Fibroblast of mammary gland (primary cell): ENCODE measurements around the gene F13A1.

Experiments
- DNase-seq: peaks from one replicate; pipeline ENCODE4 v3.0.0-alpha.2; 2010; ENCODE audit warnings: low read depth
- H3K4me3 ChIP-seq: 2 replicates; pipeline ENCODE4 v1.5.1; 2011; ENCODE audit warnings: low read depth, mild to moderate bottlenecking, low read length, moderate library complexity; ENCODE audit not compliant: control insufficient read depth
- TF ChIP-seq, protein P1 (sequence below): conservative IDR thresholded peaks from 2 replicates; pipeline ENCODE4 v1.5.1; 2011; ENCODE audit warnings: low read depth, low read length, inconsistent platforms; ENCODE audit not compliant: control insufficient read depth, insufficient read depth

F13A1 gene

DNA sequence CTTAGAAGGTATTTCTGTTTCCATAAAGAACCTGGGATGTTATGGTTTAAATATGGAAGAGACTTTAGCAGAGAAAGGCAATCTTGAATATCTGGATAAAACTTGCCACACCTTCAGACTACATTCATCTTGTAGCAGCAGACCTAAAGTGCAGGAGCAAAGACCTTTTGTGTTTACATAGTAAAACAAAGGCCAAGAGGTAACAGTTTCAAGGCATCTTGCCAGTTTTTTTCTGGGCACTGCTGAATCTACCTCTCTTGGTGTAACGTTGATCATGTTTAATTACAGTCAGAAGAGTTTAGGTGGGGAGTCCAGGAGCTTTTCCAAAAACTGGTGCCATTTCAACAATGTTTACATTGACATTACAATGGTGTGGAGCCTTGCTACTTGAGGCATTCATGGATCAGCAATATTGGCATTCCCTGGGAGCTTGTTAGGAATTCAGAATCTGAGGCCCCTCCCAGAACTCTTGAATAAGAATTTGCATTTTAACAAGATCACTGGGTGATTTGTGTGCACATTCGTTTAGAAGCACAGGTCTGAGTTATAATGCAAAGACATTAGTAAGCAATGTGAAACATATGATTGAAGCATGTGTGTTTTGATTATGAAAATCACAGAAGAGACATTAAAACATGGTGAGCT lies 94.5 kb downstream of the F13A1 start:
- DNase-seq: no peak
- H3K4me3 ChIP-seq: no peak overlapping the region
- TF ChIP-seq, protein P1, sequence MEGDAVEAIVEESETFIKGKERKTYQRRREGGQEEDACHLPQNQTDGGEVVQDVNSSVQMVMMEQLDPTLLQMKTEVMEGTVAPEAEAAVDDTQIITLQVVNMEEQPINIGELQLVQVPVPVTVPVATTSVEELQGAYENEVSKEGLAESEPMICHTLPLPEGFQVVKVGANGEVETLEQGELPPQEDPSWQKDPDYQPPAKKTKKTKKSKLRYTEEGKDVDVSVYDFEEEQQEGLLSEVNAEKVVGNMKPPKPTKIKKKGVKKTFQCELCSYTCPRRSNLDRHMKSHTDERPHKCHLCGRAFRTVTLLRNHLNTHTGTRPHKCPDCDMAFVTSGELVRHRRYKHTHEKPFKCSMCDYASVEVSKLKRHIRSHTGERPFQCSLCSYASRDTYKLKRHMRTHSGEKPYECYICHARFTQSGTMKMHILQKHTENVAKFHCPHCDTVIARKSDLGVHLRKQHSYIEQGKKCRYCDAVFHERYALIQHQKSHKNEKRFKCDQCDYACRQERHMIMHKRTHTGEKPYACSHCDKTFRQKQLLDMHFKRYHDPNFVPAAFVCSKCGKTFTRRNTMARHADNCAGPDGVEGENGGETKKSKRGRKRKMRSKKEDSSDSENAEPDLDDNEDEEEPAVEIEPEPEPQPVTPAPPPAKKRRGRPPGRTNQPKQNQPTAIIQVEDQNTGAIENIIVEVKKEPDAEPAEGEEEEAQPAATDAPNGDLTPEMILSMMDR: no peak

DNA sequence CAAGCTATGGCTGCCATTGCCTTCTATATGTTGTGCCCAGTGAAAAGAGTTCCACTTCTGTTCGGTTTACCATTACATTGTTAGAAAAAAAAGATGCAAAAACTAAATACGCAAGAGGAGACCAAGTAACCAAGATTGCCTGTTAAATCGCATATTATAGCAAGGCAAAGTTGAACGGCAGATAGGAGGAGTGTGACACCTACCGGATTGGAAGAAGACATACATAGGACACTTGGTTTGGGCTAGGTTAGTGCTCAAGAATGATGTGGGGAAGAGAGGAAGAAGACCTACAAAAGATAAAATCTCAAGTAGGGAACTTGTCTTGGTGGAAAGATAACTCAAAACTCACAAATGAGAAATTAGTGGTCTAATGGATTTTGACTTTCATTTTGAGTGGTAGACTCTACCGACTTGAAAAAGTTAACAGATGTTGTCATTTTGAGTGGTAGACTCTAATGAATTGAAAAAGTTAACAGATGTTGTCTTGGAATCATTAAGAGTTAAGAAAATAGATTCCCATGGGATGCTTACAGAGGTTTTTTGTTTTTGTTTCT lies 95.5 kb downstream of the F13A1 start:
- peak; percentile 2 for DNase-seq
- H3K4me3 ChIP-seq: no peak overlapping the region
- TF ChIP-seq, protein P1: no peak

- TF ChIP-seq, protein P1: peak; percentile 14
- DNase-seq: no peak
- no peak overlapping the region for H3K4me3 ChIP-seq
Observed at GRCh38 chr6:6221787-6222535, 98.5 kb downstream of the F13A1 start.

DNA sequence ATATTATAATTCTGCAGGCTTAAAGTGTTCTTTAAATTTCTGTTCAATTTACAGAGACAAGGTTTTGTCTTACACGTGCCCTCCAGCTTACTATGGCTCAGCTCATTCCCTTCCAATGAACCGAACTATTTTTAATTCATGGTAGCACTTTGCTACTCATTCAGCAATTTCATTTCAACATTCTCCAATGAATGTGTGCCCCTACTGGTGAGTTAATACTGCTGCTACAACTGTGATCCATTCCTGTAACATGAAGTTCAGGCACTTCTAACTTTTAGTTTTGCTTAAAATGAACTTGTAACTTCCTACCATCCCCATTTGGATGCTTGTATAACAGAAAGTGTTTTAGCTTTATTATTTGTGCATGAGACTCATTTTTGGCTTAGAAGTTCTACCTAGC lies 99.7 kb downstream of the F13A1 start:
- DNase-seq: peak; percentile 8
- TF ChIP-seq, protein P1: peak; percentile 36
- no peak overlapping the region for H3K4me3 ChIP-seq

- DNase-seq: no peak
- no peak overlapping the region for H3K4me3 ChIP-seq
- TF ChIP-seq, protein P1: no peak
Observed at GRCh38 chr6:6219716-6220115, 100.7 kb downstream of the F13A1 start.

DNA sequence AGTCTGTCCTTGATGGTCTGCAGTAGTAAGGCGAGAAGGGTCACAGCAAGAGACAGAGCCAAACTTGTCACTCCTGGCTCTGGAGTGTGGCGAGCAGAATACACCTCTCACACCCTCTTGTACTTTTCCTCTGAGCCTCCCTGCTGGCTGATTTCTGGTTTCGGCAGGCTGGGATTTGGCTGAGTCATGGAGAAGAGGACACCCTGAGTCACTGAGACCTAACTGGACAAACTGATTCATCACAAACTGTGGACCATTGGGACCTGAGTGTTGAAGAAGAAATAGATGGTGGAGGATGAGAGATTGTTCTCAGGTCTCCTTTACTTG lies 101.7 kb downstream of the F13A1 start:
- TF ChIP-seq, protein P1: no peak
- H3K4me3 ChIP-seq: no peak overlapping the region
- DNase-seq: peak; percentile 75
